Activated T-cell treated with anti-CD3 and anti-CD28 coated beads, Interleukin-2, amount 50 U/mL, for 24 hours (primary cell): ENCODE measurements around the gene CNKSR3.

Source experiments
- DNase-seq: peaks from one replicate; pipeline ENCODE4 v3.0.0-alpha.2; 2020
- H3K27ac Mint-ChIP-seq: 2 replicates; pipeline ENCODE4 v1.8.0; 2020; ENCODE audit warnings: mild to moderate bottlenecking, mixed read lengths
- H3K27me3 Mint-ChIP-seq: 2 replicates; pipeline ENCODE4 v1.8.0; 2020; ENCODE audit warnings: mixed read lengths
- H3K36me3 Mint-ChIP-seq: 2 replicates; pipeline ENCODE4 v1.8.0; 2020; ENCODE audit warnings: low read depth, mixed read lengths
- H3K4me1 Mint-ChIP-seq: 2 replicates; pipeline ENCODE4 v1.8.0; 2020; ENCODE audit warnings: low read depth, mixed read lengths
- H3K4me3 Mint-ChIP-seq: 2 replicates; pipeline ENCODE4 v1.8.0; 2020; ENCODE audit warnings: mild to moderate bottlenecking, moderate library complexity, mixed read lengths
- H3K9me3 Mint-ChIP-seq: 2 replicates; pipeline ENCODE4 v1.8.0; 2020; ENCODE audit warnings: mixed read lengths

Gene CNKSR3

DNA sequence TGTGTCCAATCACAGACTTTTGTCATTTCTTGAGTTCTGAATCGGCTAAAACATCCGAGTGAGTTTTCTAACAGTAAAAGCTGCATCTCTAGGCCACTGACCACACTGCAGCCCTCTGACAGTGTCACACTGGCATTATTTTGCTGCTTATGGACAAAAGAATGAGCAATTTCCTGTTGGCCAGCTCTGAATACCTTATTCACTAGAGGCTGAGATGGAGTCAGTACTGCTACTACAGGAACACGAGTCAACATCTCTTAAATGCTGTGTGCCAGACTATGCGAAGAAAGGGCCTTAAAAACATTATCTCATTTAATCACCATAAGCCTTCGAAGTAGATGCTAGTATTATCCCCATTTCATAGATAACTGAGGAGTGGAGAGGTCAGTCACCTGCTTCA, 111.4 kb downstream of the CNKSR3 start:
- no peak overlapping the region for H3K27ac Mint-ChIP-seq
- H3K27me3 Mint-ChIP-seq: peaks cover 3% of the 10 kb centered on the region
- no peak for DNase-seq

GRCh38 chr6:154397491-154398195, 112.8 kb downstream of the CNKSR3 start:
- peaks cover 3% of the 10 kb centered on the region for H3K4me1 Mint-ChIP-seq
- H3K27ac Mint-ChIP-seq: no peak overlapping the region
- H3K4me3 Mint-ChIP-seq: no peak overlapping the region
- peaks cover 7% of the 10 kb centered on the region for H3K27me3 Mint-ChIP-seq
- no peak for DNase-seq
- no peaks in the 10 kb centered on the region for H3K9me3 Mint-ChIP-seq
- H3K36me3 Mint-ChIP-seq: no peaks in the 10 kb centered on the region

More for the DNA sequence above, 111.4 kb downstream of the CNKSR3 start:
- Mint-ChIP-seq H3K9me3 (no peaks in the 10 kb centered on the region), H3K4me1 (peaks cover 5% of the 10 kb centered on the region), H3K36me3 (no peaks in the 10 kb centered on the region), H3K4me3 (no peak overlapping the region)

DNA sequence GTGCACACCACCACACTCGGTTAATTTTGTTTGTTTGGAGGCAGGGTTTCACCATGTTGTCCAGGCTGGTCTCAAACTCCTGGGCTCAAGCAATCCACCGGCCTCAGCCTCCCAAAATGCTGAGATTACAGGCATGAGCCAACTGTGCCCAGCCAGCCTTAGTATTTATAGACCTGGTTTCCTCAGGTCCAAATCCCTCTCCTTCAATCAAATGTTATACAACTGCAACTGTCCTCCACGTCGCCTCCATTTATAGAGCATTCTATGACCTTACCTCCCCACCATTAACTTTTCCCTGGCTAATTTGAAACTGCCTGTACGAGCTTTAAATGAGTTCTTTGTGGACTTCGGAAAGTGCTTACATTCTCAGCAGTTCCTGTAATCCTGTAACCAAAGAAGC, 114.6 kb downstream of the CNKSR3 start:
- H3K4me3 Mint-ChIP-seq: no peak overlapping the region
- no peaks in the 10 kb centered on the region for H3K36me3 Mint-ChIP-seq
- H3K27ac Mint-ChIP-seq: no peak overlapping the region
- no peaks in the 10 kb centered on the region for H3K9me3 Mint-ChIP-seq
- H3K4me1 Mint-ChIP-seq: peaks cover 3% of the 10 kb centered on the region
- no peak for DNase-seq
- peaks cover 13% of the 10 kb centered on the region for H3K27me3 Mint-ChIP-seq

DNA sequence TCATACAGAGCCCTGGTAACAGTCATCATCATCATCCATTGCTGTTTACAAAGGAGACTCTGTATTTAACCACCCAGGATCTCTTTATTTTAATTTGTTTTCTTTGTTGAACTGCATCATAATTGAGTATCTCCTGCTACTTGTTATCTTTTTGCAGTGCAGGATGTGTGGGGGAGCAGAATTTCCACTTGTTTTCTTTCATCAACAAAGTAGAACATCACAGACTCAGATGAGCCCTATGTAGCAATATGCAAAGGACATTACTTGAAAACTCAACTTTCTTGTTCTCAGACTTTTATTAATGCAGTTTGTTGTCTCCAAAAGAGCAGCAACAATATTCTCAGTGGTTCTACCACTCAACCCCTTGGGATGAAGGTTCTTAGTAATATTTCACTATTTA, 115.2 kb downstream of the CNKSR3 start:
- H3K4me3 Mint-ChIP-seq: no peak overlapping the region
- no peak overlapping the region for H3K27ac Mint-ChIP-seq
- DNase-seq: no peak
- no peaks in the 10 kb centered on the region for H3K36me3 Mint-ChIP-seq
- H3K27me3 Mint-ChIP-seq: peaks cover 15% of the 10 kb centered on the region
- H3K9me3 Mint-ChIP-seq: no peaks in the 10 kb centered on the region
- H3K4me1 Mint-ChIP-seq: peaks cover 3% of the 10 kb centered on the region

- peaks cover 20% of the 10 kb centered on the region for H3K27me3 Mint-ChIP-seq
- H3K4me1 Mint-ChIP-seq: peaks cover 7% of the 10 kb centered on the region
- H3K36me3 Mint-ChIP-seq: no peaks in the 10 kb centered on the region
- H3K4me3 Mint-ChIP-seq: no peak overlapping the region
- no peak overlapping the region for H3K27ac Mint-ChIP-seq
- DNase-seq: no peak
- peaks cover 3% of the 10 kb centered on the region for H3K9me3 Mint-ChIP-seq
Observed at GRCh38 chr6:154394571-154394970, 115.9 kb downstream of the CNKSR3 start.

GRCh38 chr6:154390034-154390433, 120.5 kb downstream of the CNKSR3 start:
- Mint-ChIP-seq H3K9me3 (peaks cover 13% of the 10 kb centered on the region), H3K27me3 (peaks cover 45% of the 10 kb centered on the region), H3K36me3 (no peaks in the 10 kb centered on the region), H3K4me1 (peaks cover 7% of the 10 kb centered on the region), H3K27ac (no peak overlapping the region), H3K4me3 (no peak overlapping the region)
- DNase-seq: no peak

GRCh38 chr6:154388803-154389202, 121.7 kb downstream of the CNKSR3 start:
- DNase-seq: no peak
- H3K4me3 Mint-ChIP-seq: no peak overlapping the region
- H3K4me1 Mint-ChIP-seq: peaks cover 4% of the 10 kb centered on the region
- H3K27ac Mint-ChIP-seq: no peak overlapping the region
- peaks cover 13% of the 10 kb centered on the region for H3K9me3 Mint-ChIP-seq
- H3K27me3 Mint-ChIP-seq: peaks cover 47% of the 10 kb centered on the region
- no peaks in the 10 kb centered on the region for H3K36me3 Mint-ChIP-seq

- H3K36me3 Mint-ChIP-seq: no peaks in the 10 kb centered on the region
- peaks cover 40% of the 10 kb centered on the region for H3K27me3 Mint-ChIP-seq
- no peak overlapping the region for H3K4me3 Mint-ChIP-seq
- DNase-seq: no peak
- peaks cover 4% of the 10 kb centered on the region for H3K4me1 Mint-ChIP-seq
- H3K9me3 Mint-ChIP-seq: peaks cover 16% of the 10 kb centered on the region
- no peak overlapping the region for H3K27ac Mint-ChIP-seq
Observed at GRCh38 chr6:154386848-154387717, 123.4 kb downstream of the CNKSR3 start.

DNA sequence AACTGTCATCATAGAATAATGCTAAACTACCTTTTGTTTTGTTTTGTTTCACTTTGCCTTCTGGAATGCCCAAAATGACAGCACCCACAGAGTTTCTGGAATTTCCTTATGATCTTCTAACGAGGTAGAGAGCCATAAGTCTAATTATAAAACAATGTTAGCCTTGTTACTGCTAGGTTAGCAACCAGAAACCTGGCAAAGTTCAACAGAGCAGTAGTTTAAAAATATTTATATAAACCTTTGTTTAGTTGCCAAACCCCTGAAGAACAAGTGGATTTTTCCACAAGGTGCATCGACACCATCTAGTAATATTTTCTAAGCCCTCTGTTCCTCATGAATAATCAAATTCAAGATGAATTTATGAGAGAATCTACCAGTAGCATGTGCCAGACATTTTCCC, 126.3 kb downstream of the CNKSR3 start:
- Mint-ChIP-seq H3K27ac (no peak overlapping the region), H3K9me3 (peaks cover 9% of the 10 kb centered on the region)

DNA sequence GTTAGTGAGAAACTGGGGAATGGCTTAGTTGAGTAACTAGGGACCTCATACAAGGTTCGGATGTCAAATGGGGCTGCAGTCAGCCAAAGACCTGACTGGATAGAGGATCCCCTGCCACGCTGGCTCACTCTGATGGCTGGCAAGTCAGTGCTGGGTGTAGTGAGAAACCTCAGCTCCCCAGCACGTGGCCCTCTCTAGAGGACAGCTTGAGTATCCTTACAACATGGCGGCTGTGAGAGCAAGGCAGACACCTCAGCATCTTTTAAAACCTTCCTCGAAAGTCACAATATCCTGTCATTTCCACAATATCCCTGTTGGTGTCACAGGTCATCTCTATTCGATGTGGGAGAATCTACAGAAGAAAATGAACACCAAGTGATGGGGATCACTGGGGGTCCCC, 127.2 kb downstream of the CNKSR3 start:
- Mint-ChIP-seq H3K9me3 (peaks cover 3% of the 10 kb centered on the region), H3K4me1 (no peaks in the 10 kb centered on the region), H3K36me3 (no peaks in the 10 kb centered on the region), H3K27me3 (peaks cover 18% of the 10 kb centered on the region), H3K27ac (no peak overlapping the region), H3K4me3 (no peak overlapping the region)
- no peak for DNase-seq

More for the DNA sequence above, 126.3 kb downstream of the CNKSR3 start:
- Mint-ChIP-seq H3K36me3 (no peaks in the 10 kb centered on the region), H3K27me3 (peaks cover 25% of the 10 kb centered on the region), H3K4me3 (no peak overlapping the region), H3K4me1 (no peaks in the 10 kb centered on the region)
- DNase-seq: no peak

- Mint-ChIP-seq H3K4me1 (no peaks in the 10 kb centered on the region), H3K36me3 (no peaks in the 10 kb centered on the region), H3K27me3 (peaks cover 18% of the 10 kb centered on the region), H3K27ac (no peak overlapping the region), H3K9me3 (peaks cover 3% of the 10 kb centered on the region), H3K4me3 (no peak overlapping the region)
- DNase-seq: no peak
Observed at GRCh38 chr6:154382740-154383139, 127.7 kb downstream of the CNKSR3 start.

DNA sequence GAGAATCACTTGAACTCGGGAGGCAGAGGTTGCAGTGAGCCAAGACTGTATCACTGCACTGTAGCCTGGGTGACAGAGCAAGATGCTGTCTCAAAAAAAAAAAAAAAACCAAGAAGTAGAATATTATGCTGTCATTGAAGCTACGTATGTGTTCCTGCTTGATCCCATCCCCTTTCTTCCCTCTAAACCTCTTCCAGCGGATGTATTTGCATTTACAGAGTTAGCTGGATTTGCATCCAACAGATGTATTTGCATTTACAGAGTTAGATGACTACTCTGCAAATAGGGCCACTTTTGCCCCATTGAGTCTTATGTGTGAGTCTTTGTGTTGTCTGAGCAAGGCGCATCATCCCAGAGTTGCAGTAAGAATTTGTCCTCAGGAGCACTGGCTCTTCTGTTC, 128.9 kb downstream of the CNKSR3 start:
- H3K4me3 Mint-ChIP-seq: no peak overlapping the region
- H3K36me3 Mint-ChIP-seq: no peaks in the 10 kb centered on the region
- peaks cover 3% of the 10 kb centered on the region for H3K9me3 Mint-ChIP-seq
- H3K27ac Mint-ChIP-seq: no peak overlapping the region
- H3K4me1 Mint-ChIP-seq: no peaks in the 10 kb centered on the region
- H3K27me3 Mint-ChIP-seq: peaks cover 13% of the 10 kb centered on the region
- no peak for DNase-seq

GRCh38 chr6:154380741-154381140, 129.7 kb downstream of the CNKSR3 start:
- Mint-ChIP-seq H3K4me1 (no peaks in the 10 kb centered on the region), H3K9me3 (peaks cover 3% of the 10 kb centered on the region), H3K27ac (no peak overlapping the region), H3K4me3 (no peak overlapping the region), H3K27me3 (peaks cover 10% of the 10 kb centered on the region), H3K36me3 (no peaks in the 10 kb centered on the region)
- DNase-seq: no peak

- Mint-ChIP-seq H3K4me1 (no peaks in the 10 kb centered on the region), H3K9me3 (peaks cover 3% of the 10 kb centered on the region), H3K27ac (no peak overlapping the region), H3K27me3 (peaks cover 3% of the 10 kb centered on the region), H3K36me3 (no peaks in the 10 kb centered on the region), H3K4me3 (no peak overlapping the region)
- DNase-seq: no peak
Observed at GRCh38 chr6:154379585-154379984, 130.9 kb downstream of the CNKSR3 start.

DNA sequence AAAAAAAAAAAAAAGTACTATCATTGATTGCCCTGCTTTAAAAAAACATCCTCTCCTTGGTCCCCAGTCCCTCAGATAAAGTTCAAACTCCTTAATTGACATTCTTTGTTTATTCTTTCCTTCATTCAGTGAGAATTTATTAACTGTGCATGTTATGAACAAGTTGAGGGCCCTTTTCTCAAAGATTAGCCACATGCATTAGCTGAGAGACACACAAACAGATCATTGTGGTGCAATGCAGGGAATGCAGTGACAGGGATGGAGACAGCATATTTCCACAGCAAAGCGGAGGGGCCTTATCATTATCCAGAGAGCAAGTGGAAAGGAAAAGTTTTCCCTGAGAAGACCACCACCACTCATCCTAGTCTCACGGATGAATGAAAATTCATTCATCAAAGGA, 132.0 kb downstream of the CNKSR3 start:
- Mint-ChIP-seq H3K27ac (no peak overlapping the region), H3K4me3 (no peak overlapping the region), H3K4me1 (no peaks in the 10 kb centered on the region), H3K27me3 (no peaks in the 10 kb centered on the region), H3K9me3 (peaks cover 3% of the 10 kb centered on the region), H3K36me3 (no peaks in the 10 kb centered on the region)
- DNase-seq: no peak
